CD4-positive, alpha-beta T cell treated with Interferon alpha-2 for 1 hour (primary cell): ENCODE results near the gene PHF23.
A peak's percentile ranks its signal among the peaks of the same experiment; 100 is the strongest.

Experiments
- DNase-seq, 2 donors: peaks; one replicate each; pipeline ENCODE4 v3.0.0-alpha.2; 2020 to 2022

The PHF23 gene

DNA sequence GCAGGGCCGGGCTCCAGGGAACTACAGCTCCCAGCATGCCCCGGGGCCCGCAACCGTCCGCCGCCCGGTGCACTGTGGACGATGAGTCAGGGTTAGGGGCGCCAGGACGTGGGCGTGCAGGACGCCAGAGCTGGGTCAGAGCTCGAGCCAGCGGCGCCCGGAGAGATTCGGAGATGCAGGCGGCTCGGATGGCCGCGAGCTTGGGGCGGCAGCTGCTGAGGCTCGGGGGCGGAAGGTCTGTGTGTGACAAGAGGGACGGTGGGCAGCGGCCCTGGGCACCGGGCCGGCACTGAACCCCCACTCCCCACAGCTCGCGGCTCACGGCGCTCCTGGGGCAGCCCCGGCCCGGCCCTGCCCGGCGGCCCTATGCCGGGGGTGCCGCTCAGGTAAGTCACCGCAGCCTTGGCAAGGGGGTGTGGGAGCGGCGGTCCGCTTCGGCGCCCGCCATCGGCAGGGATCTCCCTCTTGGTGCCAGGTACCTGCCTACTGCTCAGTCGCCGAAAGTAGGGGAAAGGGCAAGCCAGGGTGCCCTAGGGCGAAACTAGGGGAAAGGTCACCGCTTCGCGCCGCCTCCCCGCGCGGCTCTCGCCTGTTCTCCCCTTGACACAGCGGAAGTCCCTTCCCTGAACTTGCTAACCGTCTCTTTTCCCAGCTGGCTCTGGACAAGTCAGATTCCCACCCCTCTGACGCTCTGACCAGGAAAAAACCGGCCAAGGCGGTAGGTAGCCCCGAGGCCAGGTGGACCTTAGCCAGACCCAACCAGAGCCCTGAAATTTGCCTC lies 19.3 kb downstream of the PHF23 start, which contains the start of the genes ACADVL and DLG4:
Gene ACADVL, plus strand, starts transcription at position 127 of the 781 bp plus-strand sequence. Its CDS starts 47 bp downstream, at position 174.
Gene DLG4, minus strand, starts transcription at position 25 of the 781 bp plus-strand sequence.
- DNase-seq = peak; percentile 74 to 81

DNA sequence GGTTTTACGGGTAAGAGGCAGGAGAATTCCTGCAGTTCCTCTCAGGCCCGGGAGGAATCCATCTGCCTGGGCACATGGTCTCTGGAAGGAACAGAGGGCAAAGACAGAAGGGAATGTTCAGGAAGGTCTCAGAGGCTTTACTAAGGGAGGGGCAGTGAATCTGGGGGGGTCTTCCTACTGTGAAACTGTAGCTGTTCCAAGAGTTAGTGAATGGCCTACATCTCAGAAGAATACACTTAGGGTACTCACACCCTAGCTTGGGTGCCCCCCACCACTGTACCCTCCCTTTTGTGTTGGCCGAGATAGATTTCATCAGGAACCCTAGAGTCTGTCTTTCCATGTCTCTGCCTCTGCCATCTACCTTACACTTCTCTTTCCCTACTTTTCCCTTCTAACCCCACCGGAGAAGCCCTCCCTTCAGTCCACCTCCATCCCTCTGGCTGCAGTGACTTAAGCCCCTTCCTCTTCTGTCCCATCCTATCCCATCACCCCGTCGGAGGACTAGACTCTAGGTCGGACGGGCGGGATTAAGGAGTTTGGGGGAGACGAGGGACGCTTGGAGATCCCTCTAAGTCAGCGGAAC lies 19.9 kb downstream of the PHF23 start:
- no peak for DNase-seq

- DNase-seq = no peak
Measured at GRCh38 chr17:7218758-7219157, 20.5 kb downstream of the PHF23 start.

GRCh38 chr17:7218166-7218565 lies 21.1 kb downstream of the PHF23 start:
- DNase-seq = no peak

- no peak for DNase-seq
Measured at GRCh38 chr17:7217113-7217987, 21.9 kb downstream of the PHF23 start.

DNA sequence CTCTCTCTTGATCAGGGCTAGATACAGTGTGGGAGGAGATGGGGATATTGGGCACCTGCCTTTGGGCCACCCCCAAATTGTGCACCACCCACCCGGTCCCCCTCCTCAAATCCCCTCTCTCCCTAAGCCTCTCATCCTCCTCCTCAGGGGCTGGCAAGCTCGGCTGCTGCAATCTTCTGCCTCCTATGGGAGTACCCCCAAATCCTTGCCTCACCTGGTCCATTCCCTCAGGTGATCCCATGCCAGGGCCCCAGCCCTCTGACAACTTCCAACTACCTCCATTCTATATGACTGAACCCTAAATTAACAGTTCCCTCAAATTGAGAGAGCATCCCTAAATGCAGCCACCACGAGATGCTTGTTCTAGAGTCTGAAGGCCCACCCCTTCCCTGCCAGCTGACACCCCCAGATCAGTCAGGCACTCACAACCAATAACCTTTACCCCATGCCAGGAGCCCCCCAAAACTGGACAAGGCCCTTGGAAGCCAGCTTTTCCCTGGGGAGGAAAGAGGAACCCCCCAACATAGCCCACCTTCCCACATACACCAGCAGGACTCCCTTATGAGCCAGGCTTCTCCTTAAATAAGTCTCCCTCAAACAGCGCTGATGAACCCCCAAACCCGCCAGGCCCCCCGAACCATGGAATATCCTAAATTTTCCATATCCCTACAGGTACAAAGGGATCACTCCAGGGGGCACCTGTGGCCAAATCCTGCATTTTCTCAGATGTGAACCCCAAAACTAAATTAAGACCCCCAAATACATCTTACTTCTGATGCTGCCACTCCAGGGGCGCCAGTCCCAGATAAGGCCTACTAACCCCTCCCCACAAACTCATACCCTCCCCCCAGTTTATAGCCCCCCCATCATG lies 22.8 kb downstream of the PHF23 start:
- DNase-seq = no peak

DNA sequence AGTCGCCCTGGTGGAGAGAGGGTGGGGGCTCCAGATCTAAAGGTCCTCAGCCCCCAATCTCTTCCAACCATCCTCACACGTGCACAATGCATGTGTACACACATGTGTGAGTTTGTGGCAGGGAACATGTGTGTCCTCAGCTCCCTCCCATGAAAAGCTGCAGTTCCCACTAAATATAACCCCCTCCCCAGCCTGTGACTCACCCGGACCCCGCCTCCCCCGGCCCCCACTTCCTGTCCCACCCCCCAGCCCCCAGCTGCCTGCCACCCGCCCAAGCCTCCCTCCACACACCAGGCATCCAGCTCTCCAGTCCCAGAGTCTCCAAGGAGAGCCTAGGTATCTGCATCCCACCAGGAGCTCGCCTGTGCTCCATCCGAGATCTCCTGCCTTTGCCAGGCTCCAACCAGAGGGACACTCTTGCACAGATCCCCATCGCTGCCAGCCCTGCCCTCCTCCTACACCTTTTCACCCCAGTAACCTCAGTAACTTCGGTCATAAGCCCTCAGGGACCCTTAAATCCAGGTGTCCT lies 23.5 kb downstream of the PHF23 start:
- DNase-seq = no peak

- DNase-seq = no peak
Measured at GRCh38 chr17:7215136-7215638, 24.1 kb downstream of the PHF23 start.

DNA sequence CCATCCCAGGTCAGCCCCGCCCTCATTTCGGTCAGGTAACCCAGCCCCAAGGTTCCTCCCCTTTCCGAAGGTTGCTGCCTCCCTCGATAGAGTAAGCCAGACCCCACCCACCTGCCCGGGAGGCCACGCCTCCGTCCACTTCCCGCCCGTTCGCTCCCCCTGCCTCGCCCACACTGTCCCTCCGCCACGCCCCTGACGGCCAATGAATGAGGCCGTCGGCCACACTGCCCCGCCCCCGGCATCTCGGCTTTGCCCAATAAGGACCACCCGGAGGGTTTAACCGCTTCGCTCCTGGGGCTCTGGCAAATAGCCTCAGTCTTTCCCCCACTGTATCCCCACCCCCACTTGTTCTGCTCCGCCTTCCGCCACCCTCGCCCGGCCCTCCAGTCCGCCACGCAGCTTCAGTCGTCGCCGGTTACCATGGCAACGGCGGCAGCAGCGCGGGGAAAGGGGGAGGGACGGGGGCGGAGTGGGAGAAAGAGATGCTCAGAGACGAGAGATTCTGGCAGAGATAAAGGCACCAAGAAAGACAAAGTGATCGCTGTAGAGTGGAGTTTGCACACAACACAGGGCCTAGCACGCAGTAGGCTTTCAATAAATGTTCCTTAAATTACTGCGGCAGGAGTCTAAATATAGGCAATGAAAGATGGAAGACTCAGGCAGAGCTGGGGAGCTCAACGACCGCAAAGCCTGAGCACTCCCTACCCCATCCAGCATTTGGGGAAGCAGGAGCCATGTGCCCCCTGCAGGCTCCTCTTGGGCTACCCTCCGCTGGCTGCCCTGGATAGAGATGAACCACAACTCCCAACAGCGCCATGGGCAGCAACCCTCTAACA lies 24.7 kb downstream of the PHF23 start:
- peak; percentile 99 for DNase-seq

- DNase-seq = peak; percentile 88 to 89
Measured at GRCh38 chr17:7213895-7214299, 25.4 kb downstream of the PHF23 start.

DNA sequence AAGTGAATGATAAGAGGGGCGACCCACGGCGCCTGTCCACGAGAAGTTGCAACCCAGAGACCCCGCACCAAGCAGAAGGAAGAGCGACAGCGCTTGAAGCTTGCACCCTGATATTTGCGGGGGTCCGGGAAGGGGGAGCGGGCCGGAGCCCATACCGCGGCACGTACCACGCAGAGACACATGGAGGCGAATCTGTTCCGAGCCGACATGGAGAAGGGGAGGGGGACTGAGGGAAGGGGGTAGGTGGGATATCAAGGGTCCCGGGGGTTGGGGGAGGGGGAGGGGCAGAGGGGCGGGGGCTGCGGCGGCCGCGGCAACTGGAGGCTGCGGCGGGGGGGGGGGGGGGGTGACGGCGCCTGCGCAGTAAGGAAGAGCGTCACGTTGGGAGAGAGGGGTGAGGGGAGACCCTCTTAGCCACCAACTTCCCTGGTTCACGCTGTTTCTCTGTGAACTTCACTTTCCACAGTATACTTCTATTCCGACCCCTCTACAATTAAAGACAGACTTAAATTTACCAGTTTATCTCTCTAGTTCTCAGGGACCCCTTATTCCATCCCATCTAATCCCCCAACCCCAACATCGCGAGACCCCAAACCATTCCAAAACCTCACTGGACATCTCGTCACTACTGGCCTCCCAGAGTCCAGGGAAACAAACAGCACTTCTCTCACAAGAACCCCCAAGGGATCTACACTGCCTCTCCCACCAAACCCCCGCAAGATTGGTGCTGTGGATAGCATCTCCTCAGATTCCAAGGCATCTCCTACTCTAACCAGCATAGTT lies 27.6 kb downstream of the PHF23 start:
- DNase-seq = no peak

- DNase-seq = no peak
Measured at GRCh38 chr17:7208754-7209460, 30.4 kb downstream of the PHF23 start.

DNA sequence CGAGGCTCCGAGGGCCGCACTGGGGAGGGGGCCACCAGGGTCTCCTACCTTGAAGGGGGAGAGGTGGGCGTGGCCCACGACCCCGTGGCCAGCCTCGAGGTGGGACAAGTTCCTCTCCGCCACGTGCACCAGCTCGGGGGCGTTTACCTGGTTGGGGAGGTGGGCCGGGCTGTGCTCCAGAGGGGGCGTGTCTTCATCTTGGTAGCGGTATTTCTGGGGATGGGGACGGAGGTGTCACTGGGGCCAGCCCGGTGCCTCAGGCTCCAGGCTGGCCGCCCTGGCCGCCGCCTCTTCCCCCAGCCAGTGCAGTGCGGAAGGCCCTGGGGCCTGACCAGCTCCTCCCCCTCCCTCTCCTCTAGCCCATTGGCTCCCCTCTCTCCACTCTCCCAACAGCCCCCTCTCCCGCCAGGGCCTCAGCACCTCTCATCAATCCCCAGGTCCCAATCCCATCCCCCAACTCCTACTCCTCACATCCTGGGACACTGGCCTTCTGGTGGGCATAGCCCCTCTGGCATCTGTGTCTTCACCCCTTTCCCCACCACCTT lies 31.2 kb downstream of the PHF23 start:
- DNase-seq = no peak

- DNase-seq = no peak
Measured at GRCh38 chr17:7207120-7208001, 31.9 kb downstream of the PHF23 start.

DNA sequence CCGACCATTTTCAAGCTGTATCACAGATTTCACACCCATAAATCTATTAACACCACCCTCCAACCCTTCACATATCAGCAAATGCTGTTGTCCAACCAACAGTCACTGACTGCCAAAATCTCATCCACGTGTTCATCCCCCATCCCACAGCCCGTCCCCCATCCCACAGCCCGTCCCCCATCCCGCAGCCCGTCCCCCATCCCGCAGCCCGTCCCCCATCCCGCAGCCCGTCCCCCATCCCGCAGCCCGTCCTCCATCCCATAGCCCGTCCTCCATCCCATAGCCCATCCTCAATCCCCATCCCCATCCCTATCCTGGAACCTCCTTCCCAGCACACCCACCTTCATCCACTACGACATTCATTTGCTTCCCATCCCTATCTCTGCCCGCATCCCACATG lies 33.7 kb downstream of the PHF23 start:
- no peak for DNase-seq

DNA sequence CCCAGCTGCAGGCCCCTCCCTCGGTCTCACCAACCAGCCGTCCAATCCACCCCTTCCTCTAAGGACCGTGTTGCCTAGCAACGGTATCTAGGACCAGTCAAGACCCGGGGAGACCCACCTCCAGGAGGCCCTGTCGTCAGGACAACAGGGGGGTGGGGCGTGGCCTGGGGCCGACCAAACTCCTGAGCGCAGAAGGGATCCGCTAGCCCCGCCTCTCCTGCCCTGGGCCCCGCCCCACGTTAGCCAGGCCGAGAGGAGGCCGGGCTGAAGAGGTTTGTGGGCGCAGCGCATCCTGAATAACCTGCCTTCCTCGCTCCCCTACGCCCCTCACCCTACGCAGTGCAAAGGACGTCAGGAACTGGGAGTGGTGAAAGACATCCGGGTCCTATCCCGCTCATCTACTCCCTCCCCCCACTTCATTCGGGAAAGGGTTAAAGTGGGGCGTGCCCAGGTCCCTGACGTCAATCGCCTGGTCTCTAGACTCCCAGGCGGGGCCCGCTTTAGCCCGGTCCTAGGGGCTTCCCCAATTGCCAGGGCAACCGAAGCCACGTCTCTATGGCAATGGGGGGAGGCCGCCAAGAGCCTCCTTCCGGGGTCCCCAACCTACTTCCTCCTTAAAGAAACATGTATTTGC lies 34.3 kb downstream of the PHF23 start:
- DNase-seq = peak; percentile 98

DNA sequence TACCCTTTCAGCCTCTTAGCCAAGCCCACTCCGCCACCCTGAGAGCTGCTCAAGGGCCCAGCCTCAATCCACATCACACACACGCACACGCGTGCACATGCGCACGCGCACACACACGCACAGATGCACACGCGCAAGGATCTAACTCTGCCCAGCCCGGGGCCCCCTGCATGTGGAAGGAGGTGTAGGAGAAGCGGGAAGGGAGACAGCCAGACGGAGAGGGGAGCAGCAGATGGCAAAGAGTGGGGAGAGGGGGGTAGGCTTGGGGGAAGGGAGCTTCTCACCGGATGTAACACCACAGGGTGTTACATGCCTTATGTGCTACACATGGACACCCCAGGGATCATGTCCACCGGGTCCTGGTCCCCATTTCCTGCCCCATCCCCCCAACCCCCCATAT lies 34.9 kb downstream of the PHF23 start:
- DNase-seq = no peak

DNA sequence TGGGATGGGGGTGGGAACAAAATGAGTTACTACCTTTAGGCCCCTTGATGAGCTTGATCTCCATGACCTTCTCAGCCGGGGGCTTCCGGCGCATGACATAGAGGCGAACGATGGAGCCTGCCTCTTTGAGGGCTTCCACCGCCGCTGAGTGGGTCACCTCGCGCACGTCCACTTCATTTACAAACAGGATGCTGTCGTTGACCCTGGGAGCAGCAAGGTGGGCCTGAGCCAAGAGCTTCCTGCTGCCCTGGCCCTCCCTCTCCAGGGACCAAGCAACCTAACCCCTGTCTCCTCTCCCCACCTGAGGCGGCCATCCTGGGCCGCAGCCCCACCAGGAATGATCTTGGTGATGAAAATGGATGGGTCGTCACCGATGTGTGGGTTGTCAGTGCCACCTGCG lies 35.9 kb downstream of the PHF23 start:
- no peak for DNase-seq
